Suppressor macrophage treated with lipopolysaccharide for 1 hour (primary cell): ENCODE measurements around the gene SYNPO.
A peak's percentile ranks its signal among the peaks of the same experiment; 100 is the strongest.

ENCODE experiments used
- DNase-seq, 3 donors: peaks; one replicate each; pipeline ENCODE4 v3.0.0-alpha.2; 2020 to 2022

SYNPO gene

DNA sequence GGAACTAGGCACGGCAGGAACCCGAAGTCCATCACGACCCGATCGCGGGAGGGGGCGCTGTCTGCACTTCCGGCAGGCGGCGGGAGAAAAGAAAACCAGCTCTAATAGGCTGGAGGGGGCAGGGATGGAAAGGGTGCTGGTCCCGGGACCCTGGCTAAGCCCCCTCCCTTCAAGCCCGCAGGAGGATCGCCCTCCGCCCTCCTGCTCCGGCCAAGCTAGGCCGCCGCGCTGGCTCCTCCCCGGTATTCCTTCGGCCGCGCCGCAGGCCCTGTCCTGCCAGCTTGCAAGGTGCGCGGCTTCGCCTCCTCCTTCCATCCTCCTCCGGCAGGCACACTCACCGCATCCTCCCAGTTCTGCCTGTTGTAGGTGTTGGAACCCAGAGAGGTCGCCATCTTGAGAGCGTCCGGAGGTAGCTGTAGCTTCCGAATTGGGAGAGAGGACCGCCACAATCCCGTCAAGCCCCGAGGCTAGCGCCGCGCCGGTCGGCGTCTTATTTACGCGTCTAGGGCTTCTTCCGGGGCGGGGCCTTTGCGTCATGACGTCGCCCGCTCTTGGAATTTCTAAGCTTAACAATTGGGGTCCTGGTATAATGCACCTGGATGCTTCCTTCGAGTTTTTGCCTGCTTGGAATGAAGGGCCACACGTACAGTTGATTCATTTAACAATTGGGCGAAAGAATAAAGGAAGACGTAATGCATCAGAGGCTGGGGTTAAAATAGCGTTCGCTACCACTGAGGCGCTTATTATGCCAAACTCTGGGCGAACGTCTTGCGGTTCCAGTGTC is 60.3 kb downstream of the SYNPO start, which contains the start of gene RBM22:
TSS of gene RBM22 (minus strand) at position 469 of the 784 bp plus-strand sequence. CDS start at position 392, 77 bp downstream.
- DNase-seq = peak; percentile 93 to 94 (median 93)

DNA sequence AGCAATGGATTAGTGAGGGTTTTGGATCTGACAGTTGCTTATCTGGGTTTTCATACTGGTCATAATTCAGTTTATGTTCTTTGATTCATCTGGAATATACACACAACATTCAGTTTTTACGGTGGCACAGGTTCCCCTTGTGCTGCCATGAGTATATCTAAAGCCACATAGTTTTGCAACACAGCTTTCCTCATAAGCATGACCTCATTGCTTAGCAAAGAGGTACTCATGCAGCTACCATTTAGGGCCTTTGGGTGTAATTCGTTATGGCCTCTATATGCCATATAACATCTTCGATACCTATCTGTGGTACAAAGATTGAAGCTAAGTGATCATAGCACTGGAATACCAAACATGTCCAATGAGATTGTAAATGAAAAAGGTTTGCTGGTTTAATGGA is 63.3 kb downstream of the SYNPO start:
- peak; percentile 67 to 85 (median 83) for DNase-seq

DNA sequence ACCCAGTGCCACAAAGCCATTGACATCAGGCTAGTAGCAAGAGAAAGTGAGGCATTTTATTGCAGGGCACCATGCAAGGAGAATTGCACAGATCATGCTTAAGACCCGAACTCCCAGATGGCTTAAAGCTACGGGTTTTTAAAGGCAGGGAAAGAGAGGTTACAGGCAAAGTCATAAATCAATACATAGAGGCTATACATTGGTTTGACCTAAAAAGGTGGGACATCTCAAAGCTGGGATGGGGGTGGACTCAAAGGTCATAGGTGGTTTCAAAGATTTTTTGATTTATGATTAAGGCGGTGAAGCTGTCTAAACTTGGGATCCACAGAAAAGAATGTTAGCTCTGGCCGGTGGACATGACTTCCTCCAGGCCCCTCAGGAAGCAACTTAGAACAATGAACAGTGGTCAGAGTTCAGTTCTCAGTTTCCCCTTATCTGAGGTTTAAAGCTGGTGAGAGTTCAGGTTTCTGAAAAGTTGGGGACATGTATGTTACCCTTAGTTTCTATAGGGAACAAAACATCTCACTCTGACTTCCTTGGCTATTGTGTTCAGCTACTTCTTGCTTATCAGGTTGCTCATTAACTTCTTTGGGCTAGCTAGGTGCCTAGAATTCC is 66.4 kb downstream of the SYNPO start:
- no peak for DNase-seq
